ENCODE results near the gene GP1BB.

The GP1BB gene

DNA sequence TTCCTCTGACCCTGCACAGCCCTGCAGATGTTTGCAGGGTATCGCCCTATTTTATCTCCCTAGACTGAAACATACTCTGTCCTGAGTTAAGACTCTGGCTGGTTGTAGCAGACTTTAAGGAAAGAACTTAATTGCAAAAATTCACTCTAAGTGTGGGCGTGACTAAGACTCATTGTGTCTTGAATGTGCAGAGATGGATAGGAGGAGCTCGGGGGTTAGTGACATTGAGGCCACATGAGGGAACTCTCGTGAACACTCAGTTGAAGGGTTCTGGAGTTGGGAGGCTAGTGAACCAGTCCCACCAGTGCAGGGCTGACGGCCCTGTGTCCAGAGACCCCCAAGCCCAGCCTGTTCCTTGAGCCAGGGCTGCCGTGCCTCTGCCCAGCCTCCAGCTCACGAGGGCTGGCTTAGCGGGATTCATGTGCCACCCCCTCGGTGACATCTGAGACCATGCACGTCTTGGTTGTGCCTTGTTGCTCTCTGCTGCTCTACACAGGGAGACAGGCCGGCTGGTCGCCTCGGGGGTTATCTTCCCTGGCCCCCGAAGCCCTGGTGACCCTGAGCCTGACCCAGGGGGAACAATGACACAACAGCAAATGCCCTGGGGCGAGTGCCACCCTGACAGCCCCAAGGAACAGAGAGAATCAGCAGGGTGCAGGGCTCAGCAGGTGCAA is 25.8 kb downstream of the GP1BB start:
- in situ Hi-C loops (cut with HindIII; ENCODE audit: low pct_ligation_motif_present, low pct_unique_long_range_greater_than_20kb, low sequenced_read_pairs), result no loop called here
- no peak for DNase-seq

DNA sequence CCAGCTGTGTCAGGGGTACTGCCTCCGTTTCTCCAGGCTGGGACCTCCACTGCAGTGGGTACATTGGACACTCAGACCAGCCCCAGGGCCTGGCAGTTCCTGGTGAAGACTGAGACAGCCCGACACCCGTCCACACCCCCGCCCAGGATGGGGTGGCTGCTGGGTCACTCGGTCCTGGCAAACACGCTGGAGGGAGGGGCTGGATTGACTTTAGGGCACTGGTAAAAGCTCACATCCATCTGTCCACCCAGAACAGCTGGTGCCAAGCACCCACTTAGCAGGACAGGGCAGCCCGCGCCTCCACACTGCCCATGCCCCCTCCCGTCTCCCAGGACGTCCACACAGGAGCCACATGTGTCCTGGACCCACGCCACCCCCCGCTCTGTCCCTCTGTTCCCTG is 26.5 kb downstream of the GP1BB start:
- DNase-seq, result no peak
- in situ Hi-C loops (cut with HindIII; ENCODE audit: low pct_ligation_motif_present, low pct_unique_long_range_greater_than_20kb, low sequenced_read_pairs), result no loop called here

DNA sequence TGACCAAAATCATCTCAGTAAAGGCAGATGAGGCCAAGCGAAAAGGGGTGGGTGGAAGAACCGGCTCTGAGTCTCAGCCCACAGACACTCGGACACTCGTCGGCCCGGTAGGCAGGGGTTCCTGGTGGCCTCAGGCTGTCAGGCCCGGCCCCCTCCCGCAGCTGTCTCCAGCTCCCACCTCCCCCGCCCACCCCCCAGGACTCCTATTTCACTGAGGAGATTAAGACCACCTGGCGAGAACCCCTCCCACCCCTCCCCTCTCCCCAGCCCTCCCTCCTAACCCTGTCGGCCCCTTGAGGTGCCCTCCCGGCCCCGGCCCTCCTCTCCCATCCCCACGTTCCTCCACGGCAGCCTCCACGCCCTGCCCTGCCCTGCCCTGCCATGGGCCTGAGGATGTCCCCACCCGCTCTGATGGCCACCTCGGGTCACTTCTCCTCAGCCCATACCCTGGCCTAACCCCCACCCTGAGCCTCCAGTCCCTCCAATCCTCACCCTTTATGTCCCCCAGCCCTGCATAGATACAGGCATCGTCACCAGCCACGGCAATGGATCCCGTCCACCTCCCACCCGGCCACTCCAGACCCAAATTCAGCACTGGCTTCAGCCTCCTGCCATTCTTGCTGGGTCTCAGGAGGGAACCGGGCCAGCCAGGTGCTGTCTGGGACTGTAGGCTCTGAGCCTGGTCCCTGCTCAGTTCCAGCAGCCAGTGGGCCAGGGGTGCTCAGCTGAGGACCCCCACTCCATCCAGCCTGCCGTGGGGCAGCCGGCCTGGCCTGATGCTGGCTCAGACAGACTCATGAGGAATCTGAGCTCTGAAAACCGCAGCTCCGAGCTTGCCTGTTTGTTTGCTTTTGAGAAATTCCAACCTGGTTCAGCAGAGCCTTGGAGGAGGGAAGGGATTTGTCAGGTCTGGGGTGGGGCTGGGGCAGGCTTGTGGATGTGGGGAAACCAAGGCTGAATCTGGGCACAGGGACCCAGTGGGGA is 27.5 kb downstream of the GP1BB start:
- DNase-seq, result peak; percentile 30
- in situ Hi-C loops (cut with HindIII; ENCODE audit: low pct_ligation_motif_present, low pct_unique_long_range_greater_than_20kb, low sequenced_read_pairs), result no loop called here

DNA sequence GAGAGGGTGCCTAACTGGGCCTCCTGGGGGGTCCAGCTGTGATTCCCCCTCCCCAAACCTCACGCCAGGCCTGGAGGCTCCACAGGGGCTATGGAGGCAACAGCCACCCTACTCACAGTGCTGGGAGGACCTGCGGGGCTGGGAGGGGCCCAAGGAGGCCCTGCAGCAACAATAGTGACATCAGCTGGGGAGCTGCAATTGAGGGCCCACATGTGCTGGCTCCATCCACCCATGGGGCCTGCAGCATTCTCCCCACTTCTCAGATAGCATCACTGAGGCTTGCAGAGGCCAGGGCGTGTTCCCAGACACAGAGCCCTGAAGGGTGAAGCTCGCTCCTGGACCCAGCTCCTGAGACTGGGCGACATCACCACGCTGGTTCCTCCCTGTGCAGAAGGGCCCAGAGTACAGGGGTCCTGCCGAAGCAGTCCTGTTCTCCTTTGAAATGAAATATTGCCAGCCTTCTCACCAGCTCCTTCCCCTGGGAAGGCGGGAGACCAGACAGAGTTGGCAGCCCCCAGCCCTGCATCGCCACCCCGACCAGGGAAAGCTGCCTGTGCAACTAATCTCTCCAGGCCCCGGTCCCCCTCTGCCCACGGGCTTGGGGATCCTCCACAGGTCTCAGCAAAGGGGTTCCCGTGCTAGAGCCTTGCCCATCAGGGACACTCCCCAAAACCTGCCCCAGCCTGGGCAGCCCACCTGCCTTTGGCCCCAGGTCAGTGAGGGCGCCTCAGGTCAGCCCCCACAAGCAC is 28.3 kb downstream of the GP1BB start:
- in situ Hi-C loops (cut with HindIII; ENCODE audit: low pct_ligation_motif_present, low pct_unique_long_range_greater_than_20kb, low sequenced_read_pairs), result no loop called here
- no peak for DNase-seq

DNA sequence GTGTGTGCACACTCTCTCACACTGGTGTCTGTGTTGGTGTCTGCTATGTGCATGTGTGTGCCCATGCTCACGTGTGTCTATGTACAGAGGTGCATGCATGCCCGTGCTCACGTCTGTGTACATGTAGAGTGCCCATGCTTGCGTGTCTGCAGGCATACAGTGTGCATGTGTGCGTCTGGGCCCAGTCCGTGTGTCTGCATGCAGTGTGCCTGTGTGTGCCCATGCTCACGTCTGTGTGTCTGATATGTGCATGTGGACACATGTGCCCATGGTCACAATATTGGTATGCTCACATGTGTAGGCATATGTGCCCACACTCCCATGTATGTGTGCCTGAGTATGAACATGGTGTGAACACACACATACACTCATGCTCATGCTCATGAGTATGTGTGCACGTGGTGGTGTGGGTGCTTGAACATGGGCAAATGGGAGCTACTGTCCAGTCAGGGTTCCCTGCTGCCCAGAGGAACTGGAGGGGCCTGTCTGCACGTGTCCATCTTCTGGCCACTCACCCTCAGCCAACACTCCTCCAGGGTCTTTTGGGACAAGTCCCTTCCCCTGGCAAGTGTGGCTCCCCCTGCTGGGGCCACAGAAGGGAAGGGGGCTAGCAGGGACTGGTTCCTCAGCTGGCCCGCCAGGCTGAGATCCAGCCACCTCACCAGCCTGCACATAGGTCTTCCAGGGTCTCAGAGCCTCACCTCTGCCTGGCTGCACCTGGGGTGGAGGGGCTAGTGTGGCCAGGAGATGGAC is 29.9 kb downstream of the GP1BB start:
- no peak for DNase-seq
- in situ Hi-C loops (cut with HindIII; ENCODE audit: low pct_ligation_motif_present, low pct_unique_long_range_greater_than_20kb, low sequenced_read_pairs), result no loop called here

DNA sequence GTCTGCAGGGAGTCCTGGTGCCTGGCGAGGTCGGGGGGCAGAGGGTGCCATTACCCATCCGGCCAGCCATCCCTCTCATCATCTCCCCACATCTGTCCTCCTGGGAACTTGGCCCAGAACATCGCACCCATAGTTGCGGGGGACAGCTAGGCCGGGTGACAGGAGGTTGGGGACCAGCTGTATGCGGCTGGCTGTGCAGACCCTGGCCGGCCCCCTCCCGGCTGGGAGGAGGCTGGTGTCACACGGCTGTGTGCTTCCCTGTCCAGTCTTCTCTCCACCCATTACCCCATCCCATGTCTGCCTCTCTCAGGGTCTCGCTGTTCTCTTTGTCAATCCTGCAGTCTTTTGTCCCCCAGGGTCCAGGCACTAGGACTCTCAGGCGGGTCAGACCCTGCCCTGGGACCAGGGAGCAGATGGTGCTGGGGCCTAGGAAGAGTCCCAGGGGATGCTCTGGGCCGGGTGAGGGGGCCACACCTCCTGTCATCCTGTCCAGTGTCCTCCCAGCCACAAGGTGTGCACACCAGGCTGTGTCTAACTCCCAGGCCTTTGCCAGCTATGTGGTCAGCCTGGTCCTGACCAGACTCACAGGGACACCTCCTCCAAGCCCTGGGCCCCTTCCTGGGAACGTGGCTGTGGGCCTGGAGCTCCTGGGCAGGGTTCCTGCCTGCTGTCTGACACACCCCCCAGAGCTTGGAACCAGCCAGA is 30.8 kb downstream of the GP1BB start:
- no peak for DNase-seq
- in situ Hi-C loops (cut with HindIII; ENCODE audit: low pct_ligation_motif_present, low pct_unique_long_range_greater_than_20kb, low sequenced_read_pairs), result no loop called here

DNA sequence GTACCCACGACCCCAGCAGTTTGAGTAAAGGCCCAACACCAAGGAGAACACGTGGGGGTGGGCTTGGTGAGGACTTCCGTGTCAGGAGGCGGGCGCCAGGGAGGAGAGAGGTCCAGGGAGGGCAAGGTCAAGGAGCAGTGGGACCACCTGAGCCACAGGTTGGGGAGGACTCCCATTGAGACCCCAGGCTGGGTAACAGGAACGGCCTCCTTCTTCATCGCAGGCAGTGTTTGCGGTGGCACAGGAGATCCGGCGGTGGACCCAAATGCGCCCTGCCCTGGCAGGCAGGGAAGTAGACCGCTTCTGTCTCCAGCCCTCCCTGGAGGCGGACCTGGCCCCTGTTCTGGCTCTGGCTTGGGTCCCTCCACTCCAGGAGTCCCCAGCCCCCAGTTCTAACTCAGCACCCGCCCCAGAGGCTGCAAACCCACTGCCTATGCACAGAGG is 31.4 kb downstream of the GP1BB start:
- no peak for DNase-seq
- in situ Hi-C loops (cut with HindIII; ENCODE audit: low pct_ligation_motif_present, low pct_unique_long_range_greater_than_20kb, low sequenced_read_pairs), result no loop called here

DNA sequence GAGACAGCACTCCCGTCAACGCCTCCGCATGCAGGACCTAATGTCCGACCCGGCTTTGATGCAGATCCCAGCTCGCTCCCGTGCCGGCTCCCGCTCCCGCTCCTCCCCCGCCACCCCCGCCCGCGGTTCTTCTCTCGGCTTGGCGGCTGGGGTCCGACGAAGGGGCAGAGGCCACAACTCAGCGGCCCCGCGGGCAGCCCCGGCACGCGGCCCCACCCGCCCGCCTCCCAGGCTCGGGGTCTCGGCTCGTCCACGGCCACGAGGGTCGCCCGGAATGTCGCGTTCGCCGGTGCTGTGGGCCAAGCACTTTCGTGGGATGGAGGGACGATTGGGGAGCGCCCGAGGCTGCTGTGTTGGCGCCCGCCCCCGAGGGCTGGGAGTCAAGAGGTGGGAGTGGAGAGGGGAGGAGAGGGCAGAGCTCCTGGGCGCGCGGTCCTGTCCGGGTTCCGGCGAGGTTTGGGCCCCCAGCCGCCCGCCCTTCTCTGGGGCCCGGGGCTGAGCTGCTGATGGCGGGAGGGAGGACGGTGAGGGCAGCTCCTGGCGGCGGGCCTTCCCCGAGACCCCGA is 31.9 kb downstream of the GP1BB start:
- in situ Hi-C loops (cut with HindIII; ENCODE audit: low pct_ligation_motif_present, low pct_unique_long_range_greater_than_20kb, low sequenced_read_pairs), result no loop called here
- DNase-seq, result no peak

DNA sequence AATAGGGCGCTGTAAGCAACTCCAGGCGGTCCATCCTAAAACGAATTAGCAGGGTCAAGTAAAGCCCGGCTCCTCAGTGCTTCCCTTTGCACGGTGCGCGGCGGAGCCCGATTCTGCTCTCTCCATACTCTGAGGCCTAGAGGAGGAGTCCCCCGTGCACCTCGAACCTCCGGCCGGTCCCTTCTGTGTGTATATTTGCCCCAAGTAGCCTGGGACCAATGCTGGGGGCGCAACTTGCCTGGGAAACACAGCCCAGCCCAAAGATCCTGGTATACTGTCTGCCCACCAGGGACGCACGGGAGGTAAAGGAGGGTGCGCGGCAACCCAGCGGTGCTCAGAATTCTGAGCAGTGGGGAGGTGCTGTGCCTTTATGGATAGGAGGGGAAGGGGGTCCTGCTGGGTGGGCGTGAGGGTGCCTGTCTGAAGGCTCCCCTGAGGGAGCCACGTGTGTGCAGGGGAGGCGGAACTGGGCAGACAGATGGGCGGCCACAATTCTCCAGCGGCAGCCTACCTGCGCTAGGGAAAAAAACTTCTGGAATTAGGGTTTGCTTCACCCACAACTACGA is 32.5 kb downstream of the GP1BB start:
- in situ Hi-C loops (cut with HindIII; ENCODE audit: low pct_ligation_motif_present, low pct_unique_long_range_greater_than_20kb, low sequenced_read_pairs), result no loop called here
- DNase-seq, result no peak

DNA sequence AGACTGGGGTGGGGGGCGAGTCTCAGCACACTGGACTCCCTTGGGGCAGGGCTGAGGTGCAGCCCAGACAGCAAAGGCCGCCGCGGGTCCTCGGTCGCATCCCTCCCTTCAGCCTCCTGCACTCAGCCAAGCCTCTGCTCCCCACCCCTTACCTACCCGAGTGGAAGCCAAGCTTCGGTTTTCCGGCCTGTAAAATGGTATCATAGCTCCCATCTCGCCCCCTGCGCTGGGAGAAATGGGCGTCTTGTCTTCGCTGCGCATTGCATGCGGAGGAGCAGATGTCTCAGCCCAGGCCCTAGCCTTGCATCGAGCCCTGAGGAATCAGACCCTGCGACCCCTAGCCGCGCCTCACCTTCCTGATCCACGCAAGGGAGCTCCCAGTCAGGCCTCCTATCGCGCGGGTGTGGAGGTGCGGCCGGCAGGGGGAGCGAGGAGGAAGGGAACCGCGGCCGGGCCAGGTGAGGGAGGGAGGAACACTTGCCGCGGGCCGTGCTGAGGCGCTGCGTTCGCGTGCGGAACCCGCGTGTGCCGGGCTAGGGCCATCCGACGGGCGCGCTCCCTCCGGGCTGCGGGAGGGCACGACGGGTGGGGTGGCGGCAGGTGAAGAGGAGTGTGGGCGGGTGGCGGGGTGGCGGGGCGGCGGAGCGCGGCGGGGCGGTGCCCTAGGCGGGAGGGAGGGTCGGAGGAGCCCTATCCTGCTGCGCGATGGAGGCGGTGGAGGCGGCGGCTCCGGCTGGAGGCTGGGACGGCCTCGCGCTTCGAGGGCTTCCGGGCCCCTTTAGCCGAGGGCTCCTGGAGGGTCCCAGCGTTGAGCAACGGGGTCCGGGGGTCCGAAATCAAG is 33.2 kb downstream of the GP1BB start:
- in situ Hi-C loops (cut with HindIII; ENCODE audit: low pct_ligation_motif_present, low pct_unique_long_range_greater_than_20kb, low sequenced_read_pairs), result no loop called here
- DNase-seq, result peak; percentile 52

DNA sequence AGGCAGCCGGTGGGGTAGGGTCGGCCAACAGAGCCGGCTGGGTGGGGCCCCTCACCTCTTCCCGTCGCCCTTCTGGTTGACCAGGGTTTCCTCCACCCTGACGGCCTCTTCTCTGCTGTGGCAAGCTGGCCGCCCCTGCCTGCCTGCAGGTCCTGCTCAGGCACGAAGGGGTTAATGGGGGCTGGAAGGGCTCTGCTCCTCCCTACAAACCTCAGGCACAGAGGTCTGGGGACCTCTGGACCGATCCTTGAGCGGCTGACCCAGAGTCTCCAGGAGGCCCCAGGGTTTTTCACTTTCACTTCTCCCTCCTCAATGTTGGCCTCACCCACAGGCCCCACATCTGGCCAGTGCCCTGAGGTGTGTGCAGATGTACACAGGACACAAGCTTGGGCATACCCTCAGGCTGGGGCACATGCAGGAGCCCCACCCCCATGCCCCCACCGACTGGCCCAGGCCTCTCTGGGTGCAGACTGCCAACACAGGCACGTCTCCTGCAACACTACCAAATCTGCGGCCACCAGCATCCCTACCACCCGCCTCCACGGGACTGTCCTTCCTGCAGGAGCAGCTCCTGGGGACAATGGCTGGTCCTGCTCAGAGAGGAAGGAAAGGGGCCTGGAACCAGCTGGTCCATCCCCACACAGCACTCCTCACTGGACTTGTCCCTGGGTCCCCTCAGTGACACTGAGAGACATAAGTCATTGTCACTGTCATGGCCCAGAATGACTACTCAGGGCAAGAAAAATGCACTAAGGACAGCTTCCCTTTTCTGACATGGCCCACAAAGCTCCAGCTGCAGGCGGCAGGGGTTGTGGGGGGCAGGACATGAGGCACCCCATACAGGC is 34.0 kb downstream of the GP1BB start:
- in situ Hi-C loops (cut with HindIII; ENCODE audit: low pct_ligation_motif_present, low pct_unique_long_range_greater_than_20kb, low sequenced_read_pairs), result no loop called here
- DNase-seq, result no peak

DNA sequence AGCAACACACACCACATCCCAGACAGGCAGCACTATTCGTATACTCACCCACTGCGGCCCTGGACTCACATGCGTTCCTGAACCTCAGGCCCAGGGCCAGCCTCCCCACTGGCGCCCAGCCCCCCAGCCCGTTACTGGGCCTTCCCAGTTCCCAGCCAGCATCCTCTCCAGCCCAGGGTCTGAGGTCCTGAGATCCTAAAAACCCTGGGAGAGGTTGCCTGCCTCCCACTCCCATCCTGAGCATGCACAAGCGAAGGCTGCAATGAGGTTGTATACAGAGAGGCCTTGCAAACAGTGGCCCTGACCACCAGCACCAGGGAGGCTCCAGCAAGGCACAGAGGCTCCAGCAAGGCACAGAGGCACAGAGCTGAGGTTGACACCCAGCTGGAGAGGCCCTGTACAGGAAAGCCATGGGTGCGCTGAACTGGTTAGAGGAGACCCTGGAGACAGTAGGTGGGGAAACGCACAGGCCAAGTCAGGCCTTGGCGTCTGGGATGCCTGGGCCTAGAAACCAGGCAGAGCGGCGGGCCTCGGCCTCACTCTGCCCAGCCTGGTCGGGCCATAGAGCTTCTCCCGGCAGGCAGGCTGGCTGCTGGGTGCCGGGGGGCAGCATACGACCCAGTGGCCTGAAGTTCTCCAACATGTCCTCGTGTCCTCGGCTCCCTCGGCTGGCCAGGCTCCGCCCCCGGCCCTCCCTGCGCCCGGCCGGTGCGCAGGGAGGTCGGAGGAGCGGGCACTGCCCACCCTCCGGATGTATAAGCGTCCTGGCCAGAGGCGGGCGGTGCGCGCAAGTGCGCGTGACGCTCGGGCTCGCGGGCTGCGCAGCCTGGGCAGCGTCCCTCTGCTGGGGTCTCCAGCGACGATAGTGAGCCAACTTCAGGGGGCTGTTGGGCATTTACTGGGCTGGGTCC is 34.9 kb downstream of the GP1BB start:
- no peak for DNase-seq
- in situ Hi-C loops (cut with HindIII; ENCODE audit: low pct_ligation_motif_present, low pct_unique_long_range_greater_than_20kb, low sequenced_read_pairs), result no loop called here

DNA sequence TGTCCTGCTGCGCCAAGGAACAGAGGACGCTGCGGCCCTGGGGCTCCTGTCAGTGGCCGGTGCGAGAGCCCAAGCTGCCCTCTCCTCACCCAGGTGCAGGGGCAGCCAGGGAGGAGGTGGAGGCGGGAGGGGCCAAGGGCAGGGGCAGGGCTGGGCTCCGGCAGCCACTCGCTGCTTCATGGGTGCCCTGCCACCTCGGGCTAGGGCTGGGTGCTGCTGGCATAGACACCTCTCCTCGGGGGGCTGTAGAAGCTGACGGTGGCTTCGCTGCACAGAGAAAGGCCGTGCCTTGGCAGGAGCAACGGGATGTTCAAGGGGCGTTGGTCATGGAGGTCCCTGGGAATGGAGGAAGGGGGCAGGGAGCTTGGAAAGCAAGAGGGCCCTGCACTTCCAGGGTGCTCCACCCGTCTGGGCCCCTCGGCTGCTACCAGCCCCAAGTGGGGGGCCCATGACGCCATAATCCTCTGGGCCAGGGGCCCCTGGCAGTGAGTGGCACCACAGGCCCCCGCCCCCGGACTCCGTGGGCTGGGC is 35.6 kb downstream of the GP1BB start:
- DNase-seq, result no peak
- in situ Hi-C loops (cut with HindIII; ENCODE audit: low pct_ligation_motif_present, low pct_unique_long_range_greater_than_20kb, low sequenced_read_pairs), result no loop called here

DNA sequence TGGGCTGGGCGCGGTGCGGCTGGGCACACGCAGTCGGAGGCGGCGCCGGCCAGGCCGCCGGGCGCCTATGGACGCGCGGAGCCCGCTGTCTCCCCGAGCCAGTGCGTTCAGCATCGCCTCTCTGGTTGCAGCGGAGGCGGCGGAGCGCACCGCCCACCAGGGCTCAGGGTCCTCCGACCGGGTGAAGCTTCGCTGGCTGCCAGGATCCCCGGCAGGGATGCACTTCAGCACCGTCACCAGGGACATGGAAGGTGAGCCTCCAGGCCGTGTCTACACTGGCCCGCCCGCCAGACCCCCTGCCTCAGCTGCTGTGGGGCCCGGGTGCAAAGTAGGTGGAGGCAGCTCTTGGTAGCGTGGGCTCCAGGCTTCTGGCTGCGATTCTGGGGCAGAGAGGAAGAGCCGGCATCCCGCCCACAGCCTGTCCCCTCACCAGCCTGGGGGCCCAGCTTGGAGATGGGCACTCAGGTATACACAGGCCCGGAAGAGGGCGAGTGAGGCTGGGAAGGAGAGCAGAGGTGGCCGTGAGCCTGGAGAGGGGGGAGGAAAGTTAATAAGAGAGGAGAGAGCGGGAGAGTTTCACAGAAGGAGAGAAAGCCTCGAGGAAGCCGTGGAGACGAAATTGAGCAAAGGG is 36.2 kb downstream of the GP1BB start:
- in situ Hi-C loops (cut with HindIII; ENCODE audit: low pct_ligation_motif_present, low pct_unique_long_range_greater_than_20kb, low sequenced_read_pairs), result no loop called here

More for the DNA sequence above, 36.2 kb downstream of the GP1BB start:
- no peak for DNase-seq

All from ACHN (cell line).